Heart left ventricle (tissue), 16 donors: Measurements from ENCODE around the gene C4BPB. TPM values are rescaled to one million over a fixed set of nuclear protein-coding genes. Genes with fewer than 3 reads are reported as not detected.

Source experiments
- ATAC-seq, 4 donors: fragments of 200-7000 bp; cut with Tn5 transposase; one replicate each; pipeline ENCODE4 v1.9.1; 2020 to 2022; ENCODE audit warnings: moderate library complexity in 4 of 4, mild to moderate bottlenecking in 3 of 4, moderate number of reproducible peaks in 1 of 4
- DNase-seq, 5 donors: peaks; one replicate each; pipeline ENCODE4 v3.0.0-alpha.2; 2020
- H3K27ac ChIP-seq, 12 donors: fragments of 200-600 bp; sonication (generic) in 4 of 12; one replicate each; pipeline versions ENCODE4 v1.5.0 to v1.8.0; 2016 to 2022; ENCODE audit warnings: mild to moderate bottlenecking in 2 of 12
- H3K27me3 ChIP-seq, 9 donors: fragments of 200-600 bp; sonication (generic) in 2 of 9; one replicate each; pipeline versions ENCODE4 v1.5.1 to v1.8.0; 2016 to 2022; ENCODE audit warnings: mild to moderate bottlenecking in 3 of 9
- H3K36me3 ChIP-seq, 9 donors: fragments of 200-600 bp; sonication (generic) in 2 of 9; one replicate each; pipeline versions ENCODE4 v1.5.0 to v1.8.0; 2018 to 2022; ENCODE audit warnings: mild to moderate bottlenecking in 2 of 9
- H3K4me1 ChIP-seq, 12 donors: fragments of 200-600 bp; sonication (generic) in 4 of 12; one replicate each; pipeline versions ENCODE4 v1.5.0 to v1.8.0; 2016 to 2022; ENCODE audit warnings: mild to moderate bottlenecking in 3 of 12
- H3K4me3 ChIP-seq, 12 donors: fragments of 200-600 bp; sonication (generic) in 4 of 12; one replicate each; pipeline versions ENCODE4 v1.5.0 to v1.8.0; 2017 to 2022; ENCODE audit warnings: mild to moderate bottlenecking in 9 of 12, moderate library complexity in 4 of 12
- H3K9me3 ChIP-seq, 12 donors: fragments of 200-600 bp; sonication (generic) in 4 of 12; one replicate each; pipeline versions ENCODE4 v1.5.0 to v1.8.0; 2016 to 2022; ENCODE audit warnings: mild to moderate bottlenecking in 1 of 12
- CTCF ChIP-seq, 12 donors: fragments of 200-600 bp; sonication (generic) in 4 of 12; IDR thresholded peaks; one replicate each; pipeline versions ENCODE4 v1.5.0 to v1.8.0; 2018 to 2022; ENCODE audit warnings: antibody characterized with exemption in 12 of 12, mild to moderate bottlenecking in 5 of 12
- POLR2A ChIP-seq, 2 donors: fragments of 450-650 bp; IDR thresholded peaks; one replicate each; pipeline ENCODE4 v1.6.1; 2017; ENCODE audit warnings: antibody characterized with exemption in 2 of 2, mild to moderate bottlenecking in 2 of 2, moderate library complexity in 2 of 2
- WGBS, 4 donors: extraction: QIAGEN DNeasy Blood & Tissue Kit in 2 of 4; methylation state at CpG; one replicate each; pipeline versions ENCODE4 v1.1.5 to v1.1.7; 2013 to 2018; 5-methylcytosine and 5-hydroxymethylcytosine counted together
- intact Hi-C, 10 donors: fragments of 100-400 bp; cut with DNase I; formaldehyde crosslinking; loops; one replicate each; pipeline versions ENCODE4 v1.11.1 to v1.14.2; 2022
- polyA plus RNA-seq, 2 donors: library from polyadenylated mRNA; stranded (reverse); fragments of 200-250 nt; gene quantifications; one replicate each; pipeline ENCODE4 v1.2.3, GENCODE V29; 2013
- total RNA-seq, 9 donors: library from RNA; depleted of rRNA in 2 of 9; stranded (reverse); fragments of >200 nt in 2 of 9; fragmentation: NEBNext Ultra II Directional in 3 of 9; extraction: Animal tissue kit (Norgen Biotek cat#: 25700) in 3 of 9; gene quantifications; one replicate each; pipeline versions ENCODE4 v1.1.0 to v1.2.4, GENCODE V29; 2016 to 2023
- donor health status: ischemic (EF 13 %, LVEDD 7.1; RV severe dilation, severe dysfunction).
- donor health status: healthy with polysubstance abuse.
- donor health status: DM: no; HTN: yes; CAD: no.
- donor health status: DM: no; HTN: no; CAD: no.
- donor health status: ischemic (EF 25% LVEDD 6.9; RV normal size, moderate dysfunction).
- donor health status: ischemic (EF 25% LVEDD 5.7; RV mildly dilated, moderate dysfunction).
- donor health status: healthy.
- donor health status: DM: yes; HTN: yes; CAD: no.
- donor health status: ischemic (EF 35%, LVEDD 5.7; RV mildly dilated, moderate dysfunction).
- donor health status: nonischemic (EF 11% LVEDD 7.7; RV severe dilation, severe dysfunction).
- donor health status: DM: yes; HTN: yes; CAD: no.
- donor health status: PGD.
- donor health status: ischemic (EF 29% LVEDD 5.4; RV normal size, mild dysfunction).
- donor health status: nonischemic (EF 23%, LVEDD 6.1; RV moderate dilation, normal function).

The C4BPB gene
- total and polyA plus RNA-seq, 11 donors, result 0.20 to 3.3 (median 1.3) TPM; not detected in 8

- Histone ChIP-seq H3K4me3 (no peak overlapping the region), H3K4me1 (no peaks in the 10 kb centered on the region), H3K36me3 (no peaks in the 10 kb centered on the region), H3K27me3 (no peaks in the 10 kb centered on the region), H3K27ac (no peak overlapping the region), H3K9me3 (peaks cover 0 to 22% (median 16%) of the 10 kb centered on the region in 12 donors)
- ATAC-seq, result no peak
- TF ChIP-seq POLR2A (IDR thresholded peaks at IDR 0.05) (no peak), CTCF (IDR thresholded peaks at IDR 0.05) (no peak)
- intact Hi-C loops, result no loop called here
- no peak for DNase-seq
- WGBS, 4 donors, result 86 to 92% (median 90%) methylated on average over 3 of the region's 3 CpGs
These were observed 35.7 kb downstream of the C4BPB start for GRCh38 chr1:207124389-207124788.

- ATAC-seq, result no peak
- no peaks in the 10 kb centered on the region for H3K4me1 ChIP-seq
- no peaks in the 10 kb centered on the region for H3K36me3 ChIP-seq
- peaks cover 0 to 43% (median 26%) of the 10 kb centered on the region in 12 donors for H3K9me3 ChIP-seq
- intact Hi-C loops, result no loop called here
- no peak for TF ChIP-seq POLR2A (IDR thresholded peaks at IDR 0.05)
- H3K4me3 ChIP-seq, result no peak overlapping the region
- DNase-seq, result no peak
- no peak overlapping the region for H3K27ac ChIP-seq
- H3K27me3 ChIP-seq, result no peaks in the 10 kb centered on the region
These were observed 39.8 kb downstream of the C4BPB start for GRCh38 chr1:207128336-207128921.

- intact Hi-C loops, result no loop called here
- Histone ChIP-seq H3K27ac (no peak overlapping the region), H3K9me3 (peaks cover 0 to 43% (median 26%) of the 10 kb centered on the region in 12 donors), H3K4me3 (no peak overlapping the region), H3K4me1 (peaks cover 0 to 1% (median 0%) of the 10 kb centered on the region in 12 donors), H3K27me3 (no peaks in the 10 kb centered on the region), H3K36me3 (no peaks in the 10 kb centered on the region)
- no peak for ATAC-seq
- TF ChIP-seq CTCF (IDR thresholded peaks at IDR 0.05) (no peak), POLR2A (IDR thresholded peaks at IDR 0.05) (no peak)
- DNase-seq, result no peak
These were observed 40.4 kb downstream of the C4BPB start for GRCh38 chr1:207129053-207129452.

GRCh38 chr1:207130252-207131036 lies 41.8 kb downstream of the C4BPB start:
- DNase-seq (no peak), ATAC-seq (no peak)
- Histone ChIP-seq H3K9me3 (peaks cover 0 to 43% (median 26%) of the 10 kb centered on the region in 12 donors), H3K27ac (no peak overlapping the region), H3K27me3 (no peaks in the 10 kb centered on the region), H3K36me3 (no peaks in the 10 kb centered on the region), H3K4me3 (no peak overlapping the region), H3K4me1 (peaks cover 0 to 12% (median 0%) of the 10 kb centered on the region in 12 donors)
- 62 to 71% (median 64%) methylated on average over 1 of the region's 1 CpG for WGBS, 4 donors
- TF ChIP-seq CTCF (IDR thresholded peaks at IDR 0.05), result no peak
- no peak for TF ChIP-seq POLR2A (IDR thresholded peaks at IDR 0.05)
- intact Hi-C loops, result no loop called here
